Measurements from ENCODE around the gene TMBIM1. TPM values are rescaled to one million over a fixed set of nuclear protein-coding genes. Genes with fewer than 3 reads are reported as not detected.

The TMBIM1 gene
- total and polyA plus RNA-seq, 9 of the 15 experiments (the other 6 are each of a cell fraction or from before 2014, with no cell fraction given): 14.2 to 105 (median 47.0) TPM

GRCh38 chr2:218269900-218270720, 22.2 kb downstream of the TMBIM1 start, which contains the start of the genes AAMP and PNKD (continued):
- TF ChIP-seq ILF3 (IDR thresholded peaks at IDR 0.05; ENCODE audit: borderline replicate concordance): no peak
- no peak for TF ChIP-seq HMG20A (CRISPR knock-in tag; conservative IDR thresholded peaks at IDR 0.05)
- TF ChIP-seq KLF16 (IDR thresholded peaks at IDR 0.05): peak; percentile 52; the same call in 1 of the 2 replicates
- peak; percentile 46; the same call in 1 of the 2 replicates for TF ChIP-seq PML (IDR thresholded peaks at IDR 0.05; ENCODE audit: low read length)
- peak; percentile 68; the same call in 1 of the 2 replicates for TF ChIP-seq FOXP1 (CRISPR knock-in tag; IDR thresholded peaks at IDR 0.05)
- no peak for TF ChIP-seq HES1 (IDR thresholded peaks at IDR 0.05; ENCODE audit: low read depth)
- no peak for TF ChIP-seq ZNF778 (CRISPR knock-in tag; IDR thresholded peaks at IDR 0.05)
- TF ChIP-seq ZNF282 (CRISPR knock-in tag; IDR thresholded peaks at IDR 0.05): no peak
- TF ChIP-seq GTF2F1 (IDR thresholded peaks at IDR 0.05; ENCODE audit: low read depth, low read length): no peak
- no peak for TF ChIP-seq ZNF408 (CRISPR knock-in tag; IDR thresholded peaks at IDR 0.05; ENCODE audit: low read depth)
- TF ChIP-seq ZNF655 (CRISPR knock-in tag; IDR thresholded peaks at IDR 0.05): no peak
- no peak for TF ChIP-seq CAMTA2 (CRISPR knock-in tag; conservative IDR thresholded peaks at IDR 0.05)
- no peak for TF ChIP-seq DACH1 (IDR thresholded peaks at IDR 0.05; ENCODE audit: partially characterized antibody)
- TF ChIP-seq SP2 (IDR thresholded peaks at IDR 0.05; ENCODE audit: extremely low read depth, low read depth, low read length, poor library complexity, severe bottlenecking): peak; percentile 72
- TF ChIP-seq NCOA6 (IDR thresholded peaks at IDR 0.05): no peak
- TF ChIP-seq YBX1 (IDR thresholded peaks at IDR 0.05): no peak
- TF ChIP-seq HNRNPH1 (optimal IDR thresholded peaks at IDR 0.05; ENCODE audit: low read depth, low read length): no peak
- peak; percentile 67 for TF ChIP-seq TAF1 (IDR thresholded peaks at IDR 0.05; ENCODE audit: control insufficient read depth, extremely low read depth, insufficient read depth, low read length, severe bottlenecking)
- TF ChIP-seq HNRNPUL1 (IDR thresholded peaks at IDR 0.05; ENCODE audit: low read length): no peak
- no peak for TF ChIP-seq ETV6 (IDR thresholded peaks at IDR 0.05; ENCODE audit: borderline replicate concordance in 1 of 2, low read depth in 2 of 2, low read length in 1 of 2)
- TF ChIP-seq ETV6 (CRISPR knock-in tag; IDR thresholded peaks at IDR 0.05; ENCODE audit: borderline replicate concordance): 0 out of 2 replicates have a peak, but pooled peaks have one; percentile 31
- no peak for TF ChIP-seq ZNF444 (CRISPR knock-in tag; IDR thresholded peaks at IDR 0.05)
- TF ChIP-seq CEBPZ (IDR thresholded peaks at IDR 0.05; ENCODE audit: borderline replicate concordance, low read depth, low read length): no peak
